ENCODE measurements around the gene MBD1. TPM values are rescaled to one million over a fixed set of nuclear protein-coding genes. Genes with fewer than 3 reads are reported as not detected.

MBD1 gene
- total RNA-seq, 1 donor from 2014 or later = 87.2 TPM

DNA sequence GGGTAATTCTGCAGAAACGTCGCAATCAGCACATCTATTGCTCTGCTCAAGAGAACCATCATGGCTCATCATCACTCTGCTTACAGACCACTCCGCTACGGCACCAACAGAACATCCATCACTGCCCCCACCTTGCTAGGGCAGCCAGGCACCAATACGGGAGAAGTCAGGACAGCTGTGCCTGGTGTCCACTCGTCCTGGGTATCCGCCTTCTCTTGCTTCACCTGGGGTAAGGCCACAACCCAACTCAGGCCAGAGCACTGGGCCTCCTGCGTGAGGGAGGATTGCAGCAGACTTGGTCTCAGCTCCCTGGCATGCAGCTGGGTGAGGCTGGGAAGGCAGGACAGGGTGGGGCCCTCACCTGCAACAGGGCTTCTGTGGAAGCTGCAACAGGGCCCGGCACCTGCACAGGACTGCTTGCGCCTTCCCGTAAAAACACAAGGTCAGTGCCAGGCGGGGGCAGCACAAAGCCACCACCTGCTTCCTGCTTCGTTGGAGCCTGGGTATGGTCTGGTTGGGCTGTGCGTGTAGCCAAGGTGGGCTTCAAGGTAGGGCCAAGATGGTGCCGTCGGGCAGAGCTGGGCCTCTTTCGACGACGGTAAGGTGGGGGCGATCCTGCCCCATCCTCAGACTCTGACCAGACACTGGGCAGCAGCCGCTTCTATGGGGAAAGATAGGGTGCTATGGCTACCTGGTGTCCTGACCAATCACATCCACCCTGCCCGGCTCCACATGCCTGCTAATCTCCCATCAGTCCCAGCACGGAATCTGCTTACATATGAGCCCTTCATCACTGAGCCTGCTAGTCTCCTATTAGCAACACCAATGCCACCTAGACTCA, 7.9 kb downstream of the MBD1 start:
- no peak overlapping the region for H3K27ac Mint-ChIP-seq
- no peak overlapping the region for H3K4me3 Mint-ChIP-seq
- H3K27me3 Mint-ChIP-seq (ENCODE audit: low read depth) = no peaks in the 10 kb centered on the region
- no peaks in the 10 kb centered on the region for H3K4me1 Mint-ChIP-seq
- peaks cover 58% of the 10 kb centered on the region for H3K36me3 Mint-ChIP-seq
- no peaks in the 10 kb centered on the region for H3K9me3 Mint-ChIP-seq
- DNase-seq (ENCODE audit: low spot score in 2 of 2, unreplicated experiment in 2 of 2) = no peak
- TF ChIP-seq, protein P1, sequence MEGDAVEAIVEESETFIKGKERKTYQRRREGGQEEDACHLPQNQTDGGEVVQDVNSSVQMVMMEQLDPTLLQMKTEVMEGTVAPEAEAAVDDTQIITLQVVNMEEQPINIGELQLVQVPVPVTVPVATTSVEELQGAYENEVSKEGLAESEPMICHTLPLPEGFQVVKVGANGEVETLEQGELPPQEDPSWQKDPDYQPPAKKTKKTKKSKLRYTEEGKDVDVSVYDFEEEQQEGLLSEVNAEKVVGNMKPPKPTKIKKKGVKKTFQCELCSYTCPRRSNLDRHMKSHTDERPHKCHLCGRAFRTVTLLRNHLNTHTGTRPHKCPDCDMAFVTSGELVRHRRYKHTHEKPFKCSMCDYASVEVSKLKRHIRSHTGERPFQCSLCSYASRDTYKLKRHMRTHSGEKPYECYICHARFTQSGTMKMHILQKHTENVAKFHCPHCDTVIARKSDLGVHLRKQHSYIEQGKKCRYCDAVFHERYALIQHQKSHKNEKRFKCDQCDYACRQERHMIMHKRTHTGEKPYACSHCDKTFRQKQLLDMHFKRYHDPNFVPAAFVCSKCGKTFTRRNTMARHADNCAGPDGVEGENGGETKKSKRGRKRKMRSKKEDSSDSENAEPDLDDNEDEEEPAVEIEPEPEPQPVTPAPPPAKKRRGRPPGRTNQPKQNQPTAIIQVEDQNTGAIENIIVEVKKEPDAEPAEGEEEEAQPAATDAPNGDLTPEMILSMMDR (IDR thresholded peaks at IDR 0.05; ENCODE audit: unreplicated experiment) = no peak

DNA sequence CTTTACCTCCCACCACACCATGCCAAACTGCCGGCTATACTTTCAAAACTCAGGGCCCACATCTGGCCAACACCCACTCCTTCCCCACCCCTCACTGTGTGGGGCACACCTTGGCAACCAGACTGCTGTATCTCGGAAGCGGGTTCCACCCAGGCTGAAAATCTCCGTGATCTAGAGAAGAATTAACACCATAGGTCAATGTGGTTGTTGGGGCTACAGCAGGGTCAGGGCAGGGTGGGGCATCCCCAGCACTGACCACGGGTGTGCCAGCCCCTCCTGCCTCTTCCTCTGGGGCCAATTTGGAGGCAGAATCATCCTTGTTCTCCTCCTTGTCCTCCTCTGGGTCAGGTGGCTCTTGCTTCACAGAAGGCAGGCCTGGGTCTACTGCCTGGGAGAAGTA, 8.8 kb downstream of the MBD1 start:
- DNase-seq (ENCODE audit: low spot score in 2 of 2, unreplicated experiment in 2 of 2) = no peak
- Mint-ChIP-seq H3K9me3 (no peaks in the 10 kb centered on the region), H3K4me3 (no peak overlapping the region), H3K27me3 (ENCODE audit: low read depth) (no peaks in the 10 kb centered on the region), H3K27ac (no peak overlapping the region), H3K36me3 (peaks cover 58% of the 10 kb centered on the region), H3K4me1 (no peaks in the 10 kb centered on the region)
- TF ChIP-seq, protein P1 (IDR thresholded peaks at IDR 0.05; ENCODE audit: unreplicated experiment) = no peak

GRCh38 chr18:50268022-50268747, 13.1 kb downstream of the MBD1 start:
- TF ChIP-seq, protein P1 (IDR thresholded peaks at IDR 0.05; ENCODE audit: unreplicated experiment) = peak; percentile 59
- H3K27ac Mint-ChIP-seq = no peak overlapping the region
- peak overlapping the region; percentile 67 for H3K4me3 Mint-ChIP-seq
- no peaks in the 10 kb centered on the region for H3K27me3 Mint-ChIP-seq (ENCODE audit: low read depth)
- peaks cover 31% of the 10 kb centered on the region for H3K36me3 Mint-ChIP-seq
- peak in 1 of 2 experiments; percentile 65 for DNase-seq (ENCODE audit: low spot score in 2 of 2, unreplicated experiment in 2 of 2)
- H3K4me1 Mint-ChIP-seq = peaks cover 9% of the 10 kb centered on the region
- no peaks in the 10 kb centered on the region for H3K9me3 Mint-ChIP-seq

- H3K36me3 Mint-ChIP-seq = peaks cover 18% of the 10 kb centered on the region
- H3K27ac Mint-ChIP-seq = peak within 1 kb of the TSS; percentile 73
These were observed 15.0 kb downstream of the MBD1 start, which contains the start of gene CFAP53 for GRCh38 chr18:50266248-50266704. Gene CFAP53, minus strand, starts transcription at chr18:50266495. Its CDS starts 91 bp downstream, at chr18:50266404.

DNA sequence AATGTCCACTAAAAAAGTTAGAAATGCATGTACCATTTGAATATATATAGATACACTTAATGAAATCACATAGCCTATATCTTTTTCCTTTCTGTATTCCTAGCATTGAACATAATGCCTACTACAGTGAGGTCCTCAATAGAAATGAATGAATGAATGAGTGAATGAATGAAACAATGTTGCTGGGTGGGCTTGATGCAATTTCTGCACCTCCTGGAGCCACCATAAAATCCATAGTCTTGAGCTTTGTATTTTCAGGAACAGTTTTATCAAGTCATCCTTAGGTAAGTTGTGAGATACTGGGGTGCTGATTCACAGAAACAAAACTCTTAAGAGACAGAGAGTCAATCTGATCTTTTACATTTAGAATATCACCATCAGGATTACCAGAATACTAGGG, 18.3 kb downstream of the MBD1 start:
- Mint-ChIP-seq H3K4me3 (no peak overlapping the region), H3K27ac (no peak overlapping the region), H3K4me1 (peaks cover 9% of the 10 kb centered on the region), H3K36me3 (peaks cover 4% of the 10 kb centered on the region), H3K9me3 (peaks cover 7% of the 10 kb centered on the region), H3K27me3 (ENCODE audit: low read depth) (peaks cover 4% of the 10 kb centered on the region)
- no peak for DNase-seq (ENCODE audit: low spot score in 2 of 2, unreplicated experiment in 2 of 2)
- TF ChIP-seq, protein P1 (IDR thresholded peaks at IDR 0.05; ENCODE audit: unreplicated experiment) = no peak

More at GRCh38 chr18:50266248-50266704, 15.0 kb downstream of the MBD1 start, which contains the start of gene CFAP53:
- TF ChIP-seq, protein P1 (IDR thresholded peaks at IDR 0.05; ENCODE audit: unreplicated experiment) = no peak
- H3K9me3 Mint-ChIP-seq = no peaks in the 10 kb centered on the region
- DNase-seq (ENCODE audit: low spot score in 2 of 2, unreplicated experiment in 2 of 2) = peak; percentile 66 to 85
- H3K4me3 Mint-ChIP-seq = peak within 1 kb of the TSS; percentile 92
- H3K4me1 Mint-ChIP-seq = peaks cover 9% of the 10 kb centered on the region
- peaks cover 4% of the 10 kb centered on the region for H3K27me3 Mint-ChIP-seq (ENCODE audit: low read depth)

Data from mesothelial cell of epicardium (in vitro differentiated cells).